HFF-Myc (cell line): ENCODE measurements around the gene TTLL11.

Experiments used
- DNase-seq: peaks from one replicate; pipeline ENCODE4 v3.0.0-alpha.2; 2011; ENCODE audit warnings: low read depth; ENCODE audit errors: extremely low read depth
- H3K4me3 ChIP-seq: replicated peaks from 2 replicates; pipeline ENCODE4 v1.5.1; 2011; ENCODE audit warnings: low read depth, mild to moderate bottlenecking, control low read depth, low read length
- TF ChIP-seq, protein P1 (sequence below): IDR thresholded peaks from 2 replicates; pipeline ENCODE4 v1.5.1; 2012; ENCODE audit warnings: mild to moderate bottlenecking, low read depth, low read length, control low read depth; ENCODE audit errors: missing control alignments

The TTLL11 gene

DNA sequence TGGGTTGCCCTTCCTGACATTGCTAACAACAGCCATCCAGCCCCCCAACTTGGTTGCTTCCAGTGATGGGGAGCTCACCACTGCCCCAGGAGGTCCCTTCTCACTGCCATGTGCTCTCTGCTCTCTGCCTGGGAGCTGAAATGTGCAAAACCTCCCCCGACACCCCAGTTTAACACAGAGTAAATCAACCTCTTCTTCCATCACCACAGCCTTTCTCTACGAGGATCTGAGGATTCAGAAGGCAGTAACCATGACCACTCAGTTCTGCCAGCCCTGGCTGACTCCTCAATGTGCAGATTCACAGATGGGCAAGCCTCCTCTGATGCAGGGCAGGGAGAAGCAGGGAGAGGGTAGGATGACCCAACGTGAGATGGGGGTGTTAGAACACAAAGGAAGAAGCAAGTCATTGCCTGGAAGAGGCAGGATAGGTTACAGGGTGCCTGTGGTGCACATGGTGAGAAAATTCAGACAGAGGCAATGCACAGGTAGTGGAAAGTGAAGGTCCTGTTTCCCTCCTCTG, 256.7 kb downstream of the TTLL11 start:
- DNase-seq, result no peak
- H3K4me3 ChIP-seq, result no peak overlapping the region
- TF ChIP-seq, protein P1, sequence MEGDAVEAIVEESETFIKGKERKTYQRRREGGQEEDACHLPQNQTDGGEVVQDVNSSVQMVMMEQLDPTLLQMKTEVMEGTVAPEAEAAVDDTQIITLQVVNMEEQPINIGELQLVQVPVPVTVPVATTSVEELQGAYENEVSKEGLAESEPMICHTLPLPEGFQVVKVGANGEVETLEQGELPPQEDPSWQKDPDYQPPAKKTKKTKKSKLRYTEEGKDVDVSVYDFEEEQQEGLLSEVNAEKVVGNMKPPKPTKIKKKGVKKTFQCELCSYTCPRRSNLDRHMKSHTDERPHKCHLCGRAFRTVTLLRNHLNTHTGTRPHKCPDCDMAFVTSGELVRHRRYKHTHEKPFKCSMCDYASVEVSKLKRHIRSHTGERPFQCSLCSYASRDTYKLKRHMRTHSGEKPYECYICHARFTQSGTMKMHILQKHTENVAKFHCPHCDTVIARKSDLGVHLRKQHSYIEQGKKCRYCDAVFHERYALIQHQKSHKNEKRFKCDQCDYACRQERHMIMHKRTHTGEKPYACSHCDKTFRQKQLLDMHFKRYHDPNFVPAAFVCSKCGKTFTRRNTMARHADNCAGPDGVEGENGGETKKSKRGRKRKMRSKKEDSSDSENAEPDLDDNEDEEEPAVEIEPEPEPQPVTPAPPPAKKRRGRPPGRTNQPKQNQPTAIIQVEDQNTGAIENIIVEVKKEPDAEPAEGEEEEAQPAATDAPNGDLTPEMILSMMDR, result no peak

DNA sequence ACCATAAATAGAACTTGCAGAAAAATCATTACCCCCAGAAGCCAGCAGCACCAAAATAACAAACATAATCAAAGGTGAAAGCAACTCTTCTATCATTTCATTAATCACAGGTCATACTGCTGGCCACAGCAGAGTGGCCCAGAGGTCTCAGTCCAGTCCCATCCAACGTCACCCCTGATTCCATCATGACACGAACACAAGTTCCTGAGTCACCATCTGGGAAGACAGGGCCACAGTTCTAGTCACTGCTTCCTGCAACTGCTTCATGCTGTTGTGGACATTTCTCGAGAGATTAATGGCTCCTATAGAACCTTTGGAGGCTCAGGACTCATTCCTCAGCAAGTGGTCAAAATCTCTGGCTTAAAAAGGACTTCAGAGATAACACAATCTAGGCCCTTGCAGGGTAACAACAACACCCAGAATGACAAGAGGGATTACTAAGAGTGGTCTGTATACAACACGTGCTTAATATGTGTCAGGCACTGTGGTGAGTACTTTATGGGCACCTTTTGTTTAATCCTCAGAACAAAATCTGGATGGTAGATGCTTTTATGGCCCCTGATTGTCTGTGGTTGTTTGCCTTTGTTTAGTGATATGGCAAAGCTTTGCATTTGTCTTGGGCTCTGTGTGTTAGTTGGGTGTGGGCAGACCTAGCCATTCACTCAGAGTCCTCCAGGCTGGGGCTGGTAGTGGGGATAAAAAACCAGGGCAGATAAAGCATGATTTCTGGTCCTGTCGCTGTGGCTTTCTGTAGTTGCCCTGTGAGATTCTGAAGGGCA, 257.3 kb downstream of the TTLL11 start:
- TF ChIP-seq, protein P1, result no peak
- no peak overlapping the region for H3K4me3 ChIP-seq
- DNase-seq, result no peak

DNA sequence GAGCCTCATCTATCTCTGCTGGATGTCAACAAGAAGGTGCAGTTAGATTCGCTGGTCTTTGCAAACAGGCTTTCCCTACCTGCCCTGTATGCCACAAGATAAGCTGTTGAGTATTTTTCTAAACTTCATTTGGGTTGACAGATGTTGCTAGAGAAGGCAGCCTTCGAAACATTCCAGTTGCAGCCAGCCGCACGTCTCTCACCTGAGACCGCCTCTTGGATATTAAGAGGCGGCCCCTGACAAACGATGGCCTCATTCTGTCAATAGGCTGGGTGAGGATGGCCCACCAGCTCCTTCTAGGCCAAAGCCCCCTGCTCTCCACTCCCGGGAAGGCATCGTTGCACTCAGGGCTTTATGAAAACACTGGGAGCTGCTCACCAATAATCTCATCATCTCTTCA, 260.0 kb downstream of the TTLL11 start:
- no peak for DNase-seq
- TF ChIP-seq, protein P1, result no peak

DNA sequence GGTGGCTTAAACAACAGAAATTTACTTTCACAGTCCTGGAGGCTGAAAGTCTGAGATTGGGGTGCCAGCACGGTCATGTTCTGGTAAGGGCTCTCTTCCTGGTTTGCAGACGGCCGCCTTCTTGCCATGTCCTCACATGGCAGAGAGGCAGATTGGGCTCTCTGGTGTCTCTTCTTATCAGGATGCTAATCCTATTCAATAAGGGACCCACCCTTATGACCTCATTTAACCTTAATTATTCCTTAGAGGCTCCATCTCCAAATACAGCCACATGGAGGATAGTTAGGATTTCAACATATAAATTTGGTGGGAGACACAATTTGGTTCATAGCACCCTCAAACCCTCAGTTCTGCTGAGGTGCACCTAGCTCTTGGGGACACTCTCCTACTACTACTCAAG, 261.2 kb downstream of the TTLL11 start:
- no peak overlapping the region for H3K4me3 ChIP-seq
- DNase-seq, result no peak
- TF ChIP-seq, protein P1, result no peak

More for the DNA sequence above, 260.0 kb downstream of the TTLL11 start:
- no peak overlapping the region for H3K4me3 ChIP-seq

DNA sequence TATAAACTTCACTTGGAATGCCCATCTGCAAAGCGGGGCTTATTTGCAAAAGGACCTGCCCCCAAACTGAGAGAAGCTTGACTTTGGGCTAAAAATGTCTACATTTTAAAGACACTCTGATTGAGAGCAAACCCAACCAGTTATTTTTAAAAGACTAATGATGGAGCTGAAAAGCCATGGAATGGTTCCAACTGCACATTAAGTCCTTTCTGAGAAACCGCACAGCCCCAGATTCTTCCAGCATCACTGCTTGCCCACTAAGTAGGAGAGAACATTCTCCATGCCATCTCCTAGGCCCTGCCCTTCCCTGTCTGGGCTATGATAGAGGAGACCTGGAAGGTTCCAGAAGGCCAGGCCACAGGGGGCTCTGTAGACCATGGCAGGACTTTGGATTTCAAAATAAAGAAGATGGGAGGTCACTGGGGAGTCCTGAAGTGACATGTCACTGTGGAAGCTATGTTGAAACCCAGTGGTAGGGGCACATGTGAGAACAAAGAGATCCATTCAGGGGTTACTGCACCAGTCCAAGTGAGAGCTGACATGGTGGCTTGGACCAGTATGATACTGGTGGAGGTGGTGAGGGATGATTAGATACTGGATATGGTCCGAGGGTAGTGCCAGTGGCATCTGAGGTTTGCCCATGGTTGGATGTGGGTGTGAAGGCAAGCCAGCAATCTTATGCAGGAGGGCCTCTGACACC, 262.5 kb downstream of the TTLL11 start:
- no peak overlapping the region for H3K4me3 ChIP-seq
- TF ChIP-seq, protein P1, result no peak
- no peak for DNase-seq

DNA sequence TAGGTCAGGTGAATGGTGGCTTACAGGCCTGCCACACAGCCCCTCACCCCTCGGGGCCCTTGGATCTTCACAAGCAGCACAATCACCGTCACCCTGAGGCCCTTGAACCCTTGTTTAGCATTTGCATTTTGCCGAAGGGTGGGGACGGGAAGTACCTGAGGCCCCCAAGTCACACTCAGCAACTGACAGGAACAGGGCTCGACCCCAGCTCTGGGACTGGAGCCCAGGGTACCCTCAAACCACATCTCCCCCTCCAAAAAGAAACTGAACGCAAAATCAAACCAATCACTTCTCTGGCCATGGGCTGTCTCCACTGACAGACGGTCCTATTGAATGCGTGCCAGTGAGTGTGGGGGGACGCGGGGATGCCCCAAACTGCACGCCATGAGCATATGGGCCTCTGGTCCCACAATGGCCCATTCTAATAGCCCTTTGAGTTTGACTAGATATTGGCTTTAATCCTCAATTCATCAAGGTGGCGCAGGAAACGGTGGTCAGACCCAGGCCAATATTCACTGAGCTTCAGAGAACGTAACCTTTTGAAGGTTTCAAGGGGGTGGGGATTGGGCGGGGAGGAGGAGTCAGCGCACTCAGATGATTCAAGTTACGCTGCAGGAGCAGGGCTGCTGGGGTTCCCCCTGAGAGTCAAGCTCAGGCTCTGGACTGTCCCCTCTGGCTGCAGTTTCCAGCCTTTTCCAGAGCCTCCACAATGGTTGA, 265.7 kb downstream of the TTLL11 start:
- H3K4me3 ChIP-seq, result no peak overlapping the region
- TF ChIP-seq, protein P1, result no peak
- no peak for DNase-seq
